ENCODE data around the gene NRP2.

DNA sequence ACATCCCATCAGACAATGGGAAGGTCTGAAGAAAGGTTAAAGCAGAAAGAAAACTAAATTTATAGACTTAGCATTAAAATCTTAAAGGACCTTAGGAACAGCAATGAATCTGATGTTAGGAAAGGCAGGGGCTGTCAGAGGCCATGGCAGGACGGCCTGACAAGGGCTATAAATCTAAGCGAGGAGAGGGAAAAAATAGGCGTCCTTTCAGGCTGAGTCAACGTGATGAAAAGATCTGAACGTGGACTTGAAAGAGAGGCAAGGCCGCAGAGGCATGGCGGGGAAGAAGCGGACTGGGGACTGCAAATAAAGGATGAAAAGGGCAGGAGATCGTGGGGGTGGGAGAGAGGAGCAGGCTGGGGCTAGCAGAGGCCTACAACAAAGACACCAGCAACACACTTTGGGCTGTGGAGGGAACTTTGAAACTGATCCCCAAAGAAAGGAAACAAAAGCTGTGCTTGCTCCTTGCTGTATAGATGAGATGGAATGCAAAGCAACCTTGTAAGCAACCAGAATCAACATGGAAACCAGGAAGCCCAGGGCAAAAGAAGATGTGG lies 145.6 kb downstream of the NRP2 start:
- TF ChIP-seq, protein P1, sequence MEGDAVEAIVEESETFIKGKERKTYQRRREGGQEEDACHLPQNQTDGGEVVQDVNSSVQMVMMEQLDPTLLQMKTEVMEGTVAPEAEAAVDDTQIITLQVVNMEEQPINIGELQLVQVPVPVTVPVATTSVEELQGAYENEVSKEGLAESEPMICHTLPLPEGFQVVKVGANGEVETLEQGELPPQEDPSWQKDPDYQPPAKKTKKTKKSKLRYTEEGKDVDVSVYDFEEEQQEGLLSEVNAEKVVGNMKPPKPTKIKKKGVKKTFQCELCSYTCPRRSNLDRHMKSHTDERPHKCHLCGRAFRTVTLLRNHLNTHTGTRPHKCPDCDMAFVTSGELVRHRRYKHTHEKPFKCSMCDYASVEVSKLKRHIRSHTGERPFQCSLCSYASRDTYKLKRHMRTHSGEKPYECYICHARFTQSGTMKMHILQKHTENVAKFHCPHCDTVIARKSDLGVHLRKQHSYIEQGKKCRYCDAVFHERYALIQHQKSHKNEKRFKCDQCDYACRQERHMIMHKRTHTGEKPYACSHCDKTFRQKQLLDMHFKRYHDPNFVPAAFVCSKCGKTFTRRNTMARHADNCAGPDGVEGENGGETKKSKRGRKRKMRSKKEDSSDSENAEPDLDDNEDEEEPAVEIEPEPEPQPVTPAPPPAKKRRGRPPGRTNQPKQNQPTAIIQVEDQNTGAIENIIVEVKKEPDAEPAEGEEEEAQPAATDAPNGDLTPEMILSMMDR (IDR thresholded peaks at IDR 0.05; ENCODE audit: low read depth, low read length, missing input control), result no peak
- no peak for TF ChIP-seq TAF1 (conservative IDR thresholded peaks at IDR 0.05)
- TF ChIP-seq REST (IDR thresholded peaks at IDR 0.05), result no peak
- no peak for TF ChIP-seq YY1 (IDR thresholded peaks at IDR 0.05)
- no peak for TF ChIP-seq NR2F2 (IDR thresholded peaks at IDR 0.05)
- no peak for TF ChIP-seq EGR1 (IDR thresholded peaks at IDR 0.05; ENCODE audit: low read depth in 2 of 2)
- no peak for TF ChIP-seq JUND (IDR thresholded peaks at IDR 0.05)
- no peak for TF ChIP-seq SP1 (IDR thresholded peaks at IDR 0.05)
- TF ChIP-seq, protein P2, sequence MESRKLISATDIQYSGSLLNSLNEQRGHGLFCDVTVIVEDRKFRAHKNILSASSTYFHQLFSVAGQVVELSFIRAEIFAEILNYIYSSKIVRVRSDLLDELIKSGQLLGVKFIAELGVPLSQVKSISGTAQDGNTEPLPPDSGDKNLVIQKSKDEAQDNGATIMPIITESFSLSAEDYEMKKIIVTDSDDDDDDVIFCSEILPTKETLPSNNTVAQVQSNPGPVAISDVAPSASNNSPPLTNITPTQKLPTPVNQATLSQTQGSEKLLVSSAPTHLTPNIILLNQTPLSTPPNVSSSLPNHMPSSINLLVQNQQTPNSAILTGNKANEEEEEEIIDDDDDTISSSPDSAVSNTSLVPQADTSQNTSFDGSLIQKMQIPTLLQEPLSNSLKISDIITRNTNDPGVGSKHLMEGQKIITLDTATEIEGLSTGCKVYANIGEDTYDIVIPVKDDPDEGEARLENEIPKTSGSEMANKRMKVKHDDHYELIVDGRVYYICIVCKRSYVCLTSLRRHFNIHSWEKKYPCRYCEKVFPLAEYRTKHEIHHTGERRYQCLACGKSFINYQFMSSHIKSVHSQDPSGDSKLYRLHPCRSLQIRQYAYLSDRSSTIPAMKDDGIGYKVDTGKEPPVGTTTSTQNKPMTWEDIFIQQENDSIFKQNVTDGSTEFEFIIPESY (IDR thresholded peaks at IDR 0.05), result no peak
- no peak for TF ChIP-seq RAD21 (IDR thresholded peaks at IDR 0.05)
- no peak for TF ChIP-seq MAX (IDR thresholded peaks at IDR 0.05)
